IPS-15b (cell line): ENCODE results near the gene MYO1B.

Experiments
- H3K27me3 ChIP-seq: one replicate; pipeline ENCODE4 v1.6.1; 2013; ENCODE audit warnings: low read length; ENCODE audit not compliant: control insufficient read depth, insufficient read depth
- H3K36me3 ChIP-seq: one replicate; pipeline ENCODE4 v1.6.1; 2013; ENCODE audit warnings: low read length; ENCODE audit not compliant: control insufficient read depth, insufficient read depth
- H3K4me1 ChIP-seq: one replicate; pipeline ENCODE4 v1.6.1; 2013; ENCODE audit warnings: mild to moderate bottlenecking, low read length; ENCODE audit not compliant: control insufficient read depth, insufficient read depth
- H3K4me3 ChIP-seq: one replicate; pipeline ENCODE4 v1.5.1; 2013; ENCODE audit warnings: low read depth, low read length
- H3K9ac ChIP-seq: one replicate; pipeline ENCODE4 v1.6.1; 2013; ENCODE audit warnings: low read depth, mild to moderate bottlenecking, low read length
- H3K9me3 ChIP-seq: one replicate; pipeline ENCODE4 v1.6.1; 2013; ENCODE audit warnings: mild to moderate bottlenecking, low read length; ENCODE audit not compliant: control insufficient read depth, insufficient read depth

Gene MYO1B

GRCh38 chr2:191430476-191430875, 185.3 kb downstream of the MYO1B start:
- no peak overlapping the region for H3K4me3 ChIP-seq
- H3K27me3 ChIP-seq = no peaks in the 10 kb centered on the region
- no peaks in the 10 kb centered on the region for H3K9me3 ChIP-seq
- no peak overlapping the region for H3K9ac ChIP-seq
- H3K36me3 ChIP-seq = no peaks in the 10 kb centered on the region
- no peaks in the 10 kb centered on the region for H3K4me1 ChIP-seq

GRCh38 chr2:191432121-191432520, 186.9 kb downstream of the MYO1B start:
- Histone ChIP-seq H3K9me3 (no peaks in the 10 kb centered on the region), H3K36me3 (no peaks in the 10 kb centered on the region), H3K4me3 (no peak overlapping the region), H3K27me3 (no peaks in the 10 kb centered on the region), H3K9ac (no peak overlapping the region), H3K4me1 (no peaks in the 10 kb centered on the region)

GRCh38 chr2:191434072-191434471, 188.9 kb downstream of the MYO1B start:
- no peaks in the 10 kb centered on the region for H3K27me3 ChIP-seq
- no peaks in the 10 kb centered on the region for H3K9me3 ChIP-seq
- no peak overlapping the region for H3K4me3 ChIP-seq
- no peak overlapping the region for H3K9ac ChIP-seq
- no peaks in the 10 kb centered on the region for H3K36me3 ChIP-seq
- H3K4me1 ChIP-seq = no peaks in the 10 kb centered on the region

GRCh38 chr2:191435141-191435540, 189.9 kb downstream of the MYO1B start:
- H3K36me3 ChIP-seq = no peaks in the 10 kb centered on the region

GRCh38 chr2:191436368-191437055, 191.3 kb downstream of the MYO1B start:
- Histone ChIP-seq H3K4me3 (no peak overlapping the region), H3K4me1 (no peaks in the 10 kb centered on the region), H3K9me3 (no peaks in the 10 kb centered on the region), H3K9ac (no peak overlapping the region), H3K36me3 (no peaks in the 10 kb centered on the region), H3K27me3 (no peaks in the 10 kb centered on the region)

More at GRCh38 chr2:191435141-191435540, 189.9 kb downstream of the MYO1B start:
- Histone ChIP-seq H3K4me3 (no peak overlapping the region), H3K9me3 (no peaks in the 10 kb centered on the region), H3K4me1 (no peaks in the 10 kb centered on the region), H3K27me3 (no peaks in the 10 kb centered on the region), H3K9ac (no peak overlapping the region)

GRCh38 chr2:191439481-191439880, 194.3 kb downstream of the MYO1B start:
- Histone ChIP-seq H3K27me3 (no peaks in the 10 kb centered on the region), H3K9ac (no peak overlapping the region), H3K4me3 (no peak overlapping the region), H3K36me3 (no peaks in the 10 kb centered on the region), H3K4me1 (no peaks in the 10 kb centered on the region), H3K9me3 (no peaks in the 10 kb centered on the region)

GRCh38 chr2:191441496-191442214, 196.5 kb downstream of the MYO1B start:
- no peaks in the 10 kb centered on the region for H3K9me3 ChIP-seq
- no peaks in the 10 kb centered on the region for H3K36me3 ChIP-seq
- H3K4me3 ChIP-seq = no peak overlapping the region
- no peak overlapping the region for H3K9ac ChIP-seq
- H3K4me1 ChIP-seq = no peaks in the 10 kb centered on the region
- no peaks in the 10 kb centered on the region for H3K27me3 ChIP-seq

- no peak overlapping the region for H3K9ac ChIP-seq
- no peaks in the 10 kb centered on the region for H3K36me3 ChIP-seq
- no peak overlapping the region for H3K4me3 ChIP-seq
- no peaks in the 10 kb centered on the region for H3K27me3 ChIP-seq
- no peaks in the 10 kb centered on the region for H3K9me3 ChIP-seq
- no peaks in the 10 kb centered on the region for H3K4me1 ChIP-seq
These were observed 198.2 kb downstream of the MYO1B start for GRCh38 chr2:191443446-191443845.

- Histone ChIP-seq H3K27me3 (no peaks in the 10 kb centered on the region), H3K4me3 (no peak overlapping the region), H3K9ac (no peak overlapping the region), H3K36me3 (no peaks in the 10 kb centered on the region), H3K4me1 (no peaks in the 10 kb centered on the region), H3K9me3 (no peaks in the 10 kb centered on the region)
These were observed 201.7 kb downstream of the MYO1B start for GRCh38 chr2:191446910-191447309.

GRCh38 chr2:191451116-191451515, 205.9 kb downstream of the MYO1B start:
- Histone ChIP-seq H3K9me3 (peaks cover 5% of the 10 kb centered on the region), H3K4me3 (no peak overlapping the region), H3K9ac (no peak overlapping the region), H3K27me3 (no peaks in the 10 kb centered on the region), H3K36me3 (no peaks in the 10 kb centered on the region), H3K4me1 (no peaks in the 10 kb centered on the region)

- no peak overlapping the region for H3K9ac ChIP-seq
- no peak overlapping the region for H3K4me3 ChIP-seq
- no peaks in the 10 kb centered on the region for H3K36me3 ChIP-seq
- no peaks in the 10 kb centered on the region for H3K27me3 ChIP-seq
- H3K4me1 ChIP-seq = no peaks in the 10 kb centered on the region
- peaks cover 5% of the 10 kb centered on the region for H3K9me3 ChIP-seq
These were observed 206.9 kb downstream of the MYO1B start for GRCh38 chr2:191452065-191452464.

GRCh38 chr2:191453761-191454160, 208.6 kb downstream of the MYO1B start:
- no peaks in the 10 kb centered on the region for H3K27me3 ChIP-seq
- H3K9me3 ChIP-seq = peaks cover 5% of the 10 kb centered on the region
- no peak overlapping the region for H3K4me3 ChIP-seq
- H3K36me3 ChIP-seq = no peaks in the 10 kb centered on the region
- no peak overlapping the region for H3K9ac ChIP-seq
- H3K4me1 ChIP-seq = no peaks in the 10 kb centered on the region
